A549 (cell line): ENCODE data around the gene INPP4B. TPM values are rescaled to one million over a fixed set of nuclear protein-coding genes. Genes with fewer than 3 reads are reported as not detected.

ENCODE experiments used
- ATAC-seq, 2 experiments: fragments of 200-7000 bp in 1 of 2; fragments of >200 bp in 1 of 2; cut with Nextera tagmentation in 1 of 2; cut with Tn5 transposase in 1 of 2; 3 replicates each; pipeline versions ENCODE4 v1.8.0 to v1.9.1; 2018 to 2020; ENCODE audit warnings: mild to moderate bottlenecking in 1 of 2, moderate library complexity in 1 of 2
- CTCF ChIA-PET: fragments of 300-600 bp; sonication (Branson Sonifier 250); formaldehyde crosslinking; extraction: SDS; loops from one replicate; lab custom pipeline; 2021; ENCODE audit warnings: antibody characterized with exemption, inconsistent platforms; lab: Yijun Ruan, JAX
- POLR2A ChIA-PET: fragments of 350-600 bp; formaldehyde crosslinking; extraction: SDS; loops from one replicate; lab custom pipeline; 2021; ENCODE audit warnings: antibody characterized with exemption, inconsistent platforms; lab: Yijun Ruan, JAX
- DNase-seq, 2 experiments: peaks; one replicate each; pipeline versions ENCODE4 v3.0.0 to v3.0.0-alpha.2; 2011 to 2016; ENCODE audit warnings: low read depth in 1 of 2, low spot score in 1 of 2
- FAIRE-seq: peaks from 2 replicates; lab custom pipeline; 2011; peaks lifted over from hg19 to GRCh38; lab: Jason Lieb, UNC
- H3K27ac ChIP-seq, 2 experiments: fragments of >200 bp; sonication (Bioruptor Twin); formaldehyde crosslinking; 3 replicates each; pipeline ENCODE4 v1.5.1; 2016 to 2017
- H3K4me1 ChIP-seq: fragments of >200 bp; sonication (Bioruptor Twin); formaldehyde crosslinking; 3 replicates; pipeline ENCODE4 v1.6.1; 2016
- H3K4me2 ChIP-seq: fragments of >200 bp; sonication (Bioruptor Twin); formaldehyde crosslinking; 3 replicates; pipeline ENCODE4 v1.6.1; 2016
- H3K4me3 ChIP-seq: fragments of >200 bp; sonication (Bioruptor Twin); formaldehyde crosslinking; 3 replicates; pipeline ENCODE4 v1.5.1; 2016
- H3K9me3 ChIP-seq: fragments of >200 bp; sonication (Bioruptor Twin); formaldehyde crosslinking; 3 replicates; pipeline ENCODE4 v1.6.1; 2016
- BHLHE40 ChIP-seq: IDR thresholded peaks from 2 replicates; pipeline ENCODE4 v1.6.1; 2012; ENCODE audit warnings: low read depth, low read length, inconsistent platforms
- CBX8 ChIP-seq: fragments of 200-600 bp; sonication (generic); IDR thresholded peaks from 2 replicates; pipeline ENCODE4 v1.6.1; 2016
- CHD2 ChIP-seq: fragments of 150-350 bp; IDR thresholded peaks from 2 replicates; pipeline ENCODE4 v1.6.1; 2014; ENCODE audit warnings: low read length; ENCODE audit not compliant: partially characterized antibody
- ESRRA ChIP-seq: fragments of 150-350 bp; IDR thresholded peaks from 2 replicates; pipeline ENCODE4 v1.6.1; 2014; ENCODE audit warnings: mild to moderate bottlenecking, low read length, borderline replicate concordance
- FOXS1 ChIP-seq: fragments of 250-450 bp; sonication (Bioruptor Pico); IDR thresholded peaks from 2 replicates; pipeline ENCODE4 v1.5.0; 2020; ENCODE audit warnings: mild to moderate bottlenecking, moderate library complexity
- HDAC2 ChIP-seq: fragments of 200-600 bp; sonication (generic); IDR thresholded peaks from 2 replicates; pipeline ENCODE4 v1.6.1; 2016
- HOXB13 ChIP-seq: fragments of 250-450 bp; sonication (Bioruptor Pico); IDR thresholded peaks from 2 replicates; pipeline ENCODE4 v1.5.0; 2020; ENCODE audit warnings: low read depth, mild to moderate bottlenecking, moderate library complexity
- JUNB ChIP-seq: fragments of >200 bp; sonication (Bioruptor Twin); formaldehyde crosslinking; IDR thresholded peaks from 2 replicates; pipeline ENCODE4 v1.6.1; 2016
- KDM1A ChIP-seq: fragments of 200-600 bp; sonication (generic); IDR thresholded peaks from 2 replicates; pipeline ENCODE4 v1.6.1; 2016; ENCODE audit warnings: low read depth, mild to moderate bottlenecking
- KDM5A ChIP-seq: fragments of 200-600 bp; sonication (generic); IDR thresholded peaks from 2 replicates; pipeline ENCODE4 v1.6.1; 2016; ENCODE audit warnings: antibody characterized with exemption, mild to moderate bottlenecking
- MAFK ChIP-seq: fragments of 450-650 bp; IDR thresholded peaks from 2 replicates; pipeline ENCODE4 v1.6.1; 2014; ENCODE audit not compliant: partially characterized antibody
- MAZ ChIP-seq: fragments of 150-350 bp; IDR thresholded peaks from 2 replicates; pipeline ENCODE4 v1.6.1; 2014; ENCODE audit warnings: antibody characterized with exemption, low read depth, low read length, borderline replicate concordance
- NFE2L2 ChIP-seq: fragments of 150-350 bp; conservative IDR thresholded peaks from 2 replicates; pipeline ENCODE4 v1.6.1; 2014; ENCODE audit warnings: low read length
- NPAS2 ChIP-seq: fragments of 250-450 bp; sonication (Bioruptor Pico); IDR thresholded peaks from 2 replicates; pipeline ENCODE4 v1.8.0; 2022; ENCODE audit warnings: mild to moderate bottlenecking, moderate library complexity, borderline replicate concordance
- POLR2AphosphoS2 ChIP-seq: conservative IDR thresholded peaks from 2 replicates; pipeline ENCODE4 v1.6.1; 2012; ENCODE audit warnings: low read length, improper control_type of control experiment, inconsistent platforms
- RAD21 ChIP-seq, 2 experiments: fragments of >200 bp in 1 of 2; sonication (Bioruptor Twin) in 1 of 2; formaldehyde crosslinking in 1 of 2; IDR thresholded peaks in 1 of 2; conservative IDR thresholded peaks in 1 of 2; 2 replicates in 1 of 2; 3 replicates in 1 of 2; pipeline ENCODE4 v1.6.1; 2012 to 2018; ENCODE audit warnings: inconsistent platforms in 1 of 2
- RCOR1 ChIP-seq: fragments of 150-350 bp; IDR thresholded peaks from 2 replicates; pipeline ENCODE4 v1.6.1; 2014; ENCODE audit warnings: antibody characterized with exemption, low read length, low read depth
- RNF2 ChIP-seq: fragments of 200-600 bp; sonication (generic); IDR thresholded peaks from 2 replicates; pipeline ENCODE4 v1.6.1; 2016; ENCODE audit warnings: low read depth, mild to moderate bottlenecking, antibody characterized with exemption, moderate library complexity, borderline replicate concordance
- SREBF2 ChIP-seq: fragments of 450-650 bp; IDR thresholded peaks from 2 replicates; pipeline ENCODE4 v1.6.1; 2014; ENCODE audit warnings: mild to moderate bottlenecking, moderate library complexity
- ZFP36 ChIP-seq: fragments of 450-650 bp; IDR thresholded peaks from 2 replicates; pipeline ENCODE4 v1.6.1; 2014; ENCODE audit warnings: borderline replicate concordance; ENCODE audit not compliant: partially characterized antibody
- ZSCAN20 ChIP-seq: fragments of 250-450 bp; sonication (Bioruptor Pico); IDR thresholded peaks from 2 replicates; pipeline ENCODE4 v1.8.0; 2022; ENCODE audit warnings: mild to moderate bottlenecking, moderate library complexity
- whole genome bisulfite sequencing: methylation state at CpG from one replicate; pipeline ENCODE4 v1.1.6; 2017; ENCODE audit errors: missing lambda C conversion rate; 5-methylcytosine and 5-hydroxymethylcytosine counted together
- polyA plus RNA-seq, 4 experiments: library from polyadenylated mRNA; depleted of rRNA in 3 of 4; stranded (reverse); fragments of >200 nt; fragmentation: RNase III in 1 of 4; extraction: RNeasy Plus Mini Kit Qiagen cat#74134 plus additional on column Dnase treatment in 1 of 4; gene quantifications; 2 replicates in 3 of 4; 3 replicates in 1 of 4; pipeline ENCODE4 v1.2.3, GENCODE V29; 2011 to 2017
- TF ChIP-seq, protein P1 (sequence below): fragments of 200-600 bp; sonication (generic); IDR thresholded peaks from 2 replicates; pipeline ENCODE4 v1.6.1; 2016; ENCODE audit warnings: antibody characterized with exemption, mild to moderate bottlenecking, moderate library complexity
- TF ChIP-seq, protein P2 (sequence below): fragments of 250-450 bp; sonication (Bioruptor Pico); IDR thresholded peaks from 2 replicates; pipeline ENCODE4 v1.5.0; 2021; ENCODE audit warnings: mild to moderate bottlenecking, moderate library complexity, borderline replicate concordance
- TF ChIP-seq, protein P3 (sequence below): fragments of >200 bp; sonication (Bioruptor Twin); formaldehyde crosslinking; IDR thresholded peaks from 2 replicates; pipeline ENCODE4 v1.6.1; 2016
- TF ChIP-seq, protein P4 (sequence below): IDR thresholded peaks from 2 replicates; pipeline ENCODE4 v1.6.1; 2012

INPP4B gene
- polyA plus RNA-seq, 2 of the 4 experiments (the other 2 are of a cell fraction), result 7.2 to 14.9 TPM

DNA sequence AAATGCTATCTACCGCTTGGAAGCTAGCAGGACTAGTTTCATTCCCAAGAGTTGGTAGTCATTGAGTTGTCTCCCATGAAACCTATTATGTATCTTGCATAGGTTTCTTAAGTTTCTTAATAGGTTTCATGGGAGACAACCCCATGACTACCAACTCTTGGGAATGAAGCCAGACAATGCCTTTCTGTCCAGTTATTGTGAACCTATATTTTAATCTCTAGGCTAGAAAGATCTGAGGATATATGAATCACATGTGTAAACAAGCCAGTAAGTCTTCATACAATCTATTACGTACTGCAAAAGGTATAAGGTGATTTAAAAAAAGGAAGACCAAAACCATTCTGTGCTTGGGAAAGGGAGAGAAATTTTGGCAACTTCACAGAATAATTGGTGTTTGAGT, 162.6 kb downstream of the INPP4B start:
- no peak overlapping the region for H3K27ac ChIP-seq
- 62% methylated on average over 2 of the region's 2 CpGs for WGBS
- ChIA-PET POLR2A (no interaction called here), CTCF (no interaction called here)
- H3K9me3 ChIP-seq, result no peaks in the 10 kb centered on the region
- DNase-seq, result no peak
- ATAC-seq, result no peak
- no peaks in the 10 kb centered on the region for H3K4me1 ChIP-seq
- FAIRE-seq, result no peak
- TF ChIP-seq RAD21 (conservative IDR thresholded peaks at IDR 0.05 in 1 of 2, IDR thresholded peaks at IDR 0.05 in 1 of 2) (no peak), MAFK (no peak), HDAC2 (no peak), RNF2 (no peak), FOXS1 (CRISPR knock-in tag) (no peak), NFE2L2 (no peak), ESRRA (no peak), SREBF2 (no peak), MAZ (no peak), BHLHE40 (no peak), KDM5A (no peak), JUNB (no peak), CBX8 (no peak), KDM1A (no peak), ZFP36 (no peak), RCOR1 (no peak), POLR2AphosphoS2 (no peak), ZSCAN20 (CRISPR knock-in tag) (no peak)
- TF ChIP-seq, protein P1, sequence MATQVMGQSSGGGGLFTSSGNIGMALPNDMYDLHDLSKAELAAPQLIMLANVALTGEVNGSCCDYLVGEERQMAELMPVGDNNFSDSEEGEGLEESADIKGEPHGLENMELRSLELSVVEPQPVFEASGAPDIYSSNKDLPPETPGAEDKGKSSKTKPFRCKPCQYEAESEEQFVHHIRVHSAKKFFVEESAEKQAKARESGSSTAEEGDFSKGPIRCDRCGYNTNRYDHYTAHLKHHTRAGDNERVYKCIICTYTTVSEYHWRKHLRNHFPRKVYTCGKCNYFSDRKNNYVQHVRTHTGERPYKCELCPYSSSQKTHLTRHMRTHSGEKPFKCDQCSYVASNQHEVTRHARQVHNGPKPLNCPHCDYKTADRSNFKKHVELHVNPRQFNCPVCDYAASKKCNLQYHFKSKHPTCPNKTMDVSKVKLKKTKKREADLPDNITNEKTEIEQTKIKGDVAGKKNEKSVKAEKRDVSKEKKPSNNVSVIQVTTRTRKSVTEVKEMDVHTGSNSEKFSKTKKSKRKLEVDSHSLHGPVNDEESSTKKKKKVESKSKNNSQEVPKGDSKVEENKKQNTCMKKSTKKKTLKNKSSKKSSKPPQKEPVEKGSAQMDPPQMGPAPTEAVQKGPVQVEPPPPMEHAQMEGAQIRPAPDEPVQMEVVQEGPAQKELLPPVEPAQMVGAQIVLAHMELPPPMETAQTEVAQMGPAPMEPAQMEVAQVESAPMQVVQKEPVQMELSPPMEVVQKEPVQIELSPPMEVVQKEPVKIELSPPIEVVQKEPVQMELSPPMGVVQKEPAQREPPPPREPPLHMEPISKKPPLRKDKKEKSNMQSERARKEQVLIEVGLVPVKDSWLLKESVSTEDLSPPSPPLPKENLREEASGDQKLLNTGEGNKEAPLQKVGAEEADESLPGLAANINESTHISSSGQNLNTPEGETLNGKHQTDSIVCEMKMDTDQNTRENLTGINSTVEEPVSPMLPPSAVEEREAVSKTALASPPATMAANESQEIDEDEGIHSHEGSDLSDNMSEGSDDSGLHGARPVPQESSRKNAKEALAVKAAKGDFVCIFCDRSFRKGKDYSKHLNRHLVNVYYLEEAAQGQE, result no peak
- TF ChIP-seq, protein P2, sequence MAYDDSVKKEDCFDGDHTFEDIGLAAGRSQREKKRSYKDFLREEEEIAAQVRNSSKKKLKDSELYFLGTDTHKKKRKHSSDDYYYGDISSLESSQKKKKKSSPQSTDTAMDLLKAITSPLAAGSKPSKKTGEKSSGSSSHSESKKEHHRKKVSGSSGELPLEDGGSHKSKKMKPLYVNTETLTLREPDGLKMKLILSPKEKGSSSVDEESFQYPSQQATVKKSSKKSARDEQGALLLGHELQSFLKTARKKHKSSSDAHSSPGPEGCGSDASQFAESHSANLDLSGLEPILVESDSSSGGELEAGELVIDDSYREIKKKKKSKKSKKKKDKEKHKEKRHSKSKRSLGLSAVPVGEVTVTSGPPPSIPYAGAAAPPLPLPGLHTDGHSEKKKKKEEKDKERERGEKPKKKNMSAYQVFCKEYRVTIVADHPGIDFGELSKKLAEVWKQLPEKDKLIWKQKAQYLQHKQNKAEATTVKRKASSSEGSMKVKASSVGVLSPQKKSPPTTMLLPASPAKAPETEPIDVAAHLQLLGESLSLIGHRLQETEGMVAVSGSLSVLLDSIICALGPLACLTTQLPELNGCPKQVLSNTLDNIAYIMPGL (CRISPR knock-in tag), result no peak
- no peak overlapping the region for H3K4me2 ChIP-seq
- H3K4me3 ChIP-seq, result no peak overlapping the region

DNA sequence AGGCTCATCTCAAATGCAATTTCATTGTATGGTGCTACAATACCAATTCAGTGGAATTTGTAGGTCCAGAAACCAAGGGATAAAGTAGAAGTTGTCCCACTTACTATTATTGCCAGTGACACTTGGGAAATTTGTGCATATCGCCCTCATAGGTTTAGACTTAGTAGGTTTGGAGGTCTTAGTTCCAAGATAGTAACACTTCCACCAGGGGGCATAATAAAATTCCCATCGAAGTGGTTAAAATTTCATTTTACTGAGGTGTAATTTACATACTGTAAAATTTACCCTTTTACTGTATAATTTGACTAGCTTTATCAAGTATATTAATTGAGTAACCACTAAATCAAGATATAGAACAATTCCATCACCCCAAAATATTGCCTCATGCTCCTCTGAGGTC, 174.6 kb downstream of the INPP4B start:
- ChIA-PET CTCF (no interaction called here), POLR2A (no interaction called here)
- TF ChIP-seq KDM5A (no peak), CHD2 (no peak), NPAS2 (no peak), HOXB13 (no peak)
- TF ChIP-seq, protein P3, sequence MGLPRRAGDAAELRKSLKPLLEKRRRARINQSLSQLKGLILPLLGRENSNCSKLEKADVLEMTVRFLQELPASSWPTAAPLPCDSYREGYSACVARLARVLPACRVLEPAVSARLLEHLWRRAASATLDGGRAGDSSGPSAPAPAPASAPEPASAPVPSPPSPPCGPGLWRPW, result no peak
- TF ChIP-seq, protein P1, result no peak
- TF ChIP-seq, protein P4, sequence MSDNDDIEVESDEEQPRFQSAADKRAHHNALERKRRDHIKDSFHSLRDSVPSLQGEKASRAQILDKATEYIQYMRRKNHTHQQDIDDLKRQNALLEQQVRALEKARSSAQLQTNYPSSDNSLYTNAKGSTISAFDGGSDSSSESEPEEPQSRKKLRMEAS, result no peak
- ATAC-seq (no peak), FAIRE-seq (no peak), DNase-seq (no peak)
- Histone ChIP-seq H3K4me1 (no peaks in the 10 kb centered on the region), H3K9me3 (peaks cover 13% of the 10 kb centered on the region), H3K27ac (no peak overlapping the region), H3K4me2 (no peak overlapping the region), H3K4me3 (no peak overlapping the region)
- 62% methylated on average over 2 of the region's 2 CpGs for WGBS
